HCT116 (cell line): ENCODE measurements around the gene STK32C.

ENCODE experiments used
- CTCF ChIP-seq, 3 experiments: fragments of 200-600 bp in 1 of 3; sonication (generic) in 1 of 3; IDR thresholded peaks in 2 of 3; conservative IDR thresholded peaks in 1 of 3; 2 replicates each; pipeline ENCODE4 v1.5.1; 2012 to 2017; ENCODE audit warnings: low read depth in 2 of 3, low read length in 2 of 3, antibody characterized with exemption in 1 of 3, borderline replicate concordance in 1 of 3, control low read depth in 1 of 3, mild to moderate bottlenecking in 1 of 3, mixed read lengths in 1 of 3, mixed run types in 1 of 3, moderate library complexity in 1 of 3; ENCODE audit not compliant: insufficient read depth in 1 of 3
- ELF1 ChIP-seq: IDR thresholded peaks from 2 replicates; pipeline ENCODE4 v1.6.1; 2012; ENCODE audit warnings: low read depth, borderline replicate concordance
- MAX ChIP-seq: IDR thresholded peaks from 2 replicates; pipeline ENCODE4 v1.6.1; 2012
- POLR2A ChIP-seq: IDR thresholded peaks from 2 replicates; pipeline ENCODE4 v1.7.0; 2011; ENCODE audit warnings: borderline replicate concordance; ENCODE audit not compliant: insufficient read depth, insufficient read length; ENCODE audit errors: extremely low read depth

- no peak for TF ChIP-seq CTCF (IDR thresholded peaks at IDR 0.05 in 2 of 3, conservative IDR thresholded peaks at IDR 0.05 in 1 of 3; ENCODE audit: borderline replicate concordance in 1 of 3, insufficient read depth in 1 of 3, low read depth in 2 of 3, low read length in 2 of 3)
- TF ChIP-seq MAX, result no peak
- TF ChIP-seq POLR2A, result no peak
- no peak for TF ChIP-seq ELF1
These were observed 42.5 kb downstream of the STK32C start for GRCh38 chr10:132264966-132265889.
